ENCODE measurements around the gene SPDEF. TPM values are rescaled to one million over a fixed set of nuclear protein-coding genes. Genes with fewer than 3 reads are reported as not detected.

SPDEF gene
- total RNA-seq, 1 donor from 2014 or later = not detected

DNA sequence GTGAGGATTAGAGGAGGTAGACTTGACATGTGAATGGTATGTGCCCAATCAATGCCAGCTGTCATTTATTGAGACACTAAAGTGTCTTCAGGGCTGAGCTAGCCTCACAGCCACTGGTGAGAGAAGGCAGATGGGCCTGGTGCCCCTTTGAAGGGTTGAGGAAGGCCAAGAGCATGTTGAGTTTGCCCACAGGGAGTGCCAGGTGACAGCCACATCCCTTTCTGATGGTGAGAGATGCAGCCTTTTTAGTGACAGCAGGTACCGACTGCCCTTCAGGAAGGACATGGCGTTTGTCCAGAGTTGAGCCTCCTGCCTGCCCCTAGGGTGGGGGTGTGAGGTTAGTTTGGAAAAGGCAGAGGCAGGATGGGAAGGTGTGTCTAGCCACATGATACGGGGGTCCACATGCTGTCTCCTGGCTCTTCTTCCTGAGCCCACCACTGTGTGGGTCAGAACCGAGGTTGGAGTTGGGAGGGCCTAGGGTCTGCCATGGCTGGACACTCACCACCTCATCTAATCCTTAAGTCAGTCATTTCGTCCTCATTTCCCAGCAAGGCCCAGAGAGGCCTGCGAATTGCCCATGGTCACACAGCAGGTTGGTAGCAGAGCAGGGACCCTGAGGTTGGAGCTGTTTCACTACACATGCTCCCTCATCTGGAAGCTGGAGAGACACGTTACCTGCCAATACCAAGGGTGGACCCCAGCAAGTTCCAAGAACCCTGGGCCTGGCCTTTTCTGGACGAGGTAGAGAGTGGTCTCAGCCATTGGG, 32.5 kb downstream of the SPDEF start:
- H3K27ac Mint-ChIP-seq = peak overlapping the region; percentile 16
- H3K27me3 Mint-ChIP-seq (ENCODE audit: insufficient read depth, low read depth) = peaks cover 6% of the 10 kb centered on the region
- H3K36me3 ChIP-seq = no peaks in the 10 kb centered on the region
- no peaks in the 10 kb centered on the region for H3K79me2 ChIP-seq (ENCODE audit: low read depth)
- peaks cover 10% of the 10 kb centered on the region for H3K4me1 ChIP-seq
- H3K27ac ChIP-seq = no peak overlapping the region
- peaks cover 8% of the 10 kb centered on the region for H3K4me1 Mint-ChIP-seq
- H3K4me3 Mint-ChIP-seq = no peak overlapping the region
- H3K4me2 ChIP-seq = no peak overlapping the region
- DNase-seq (ENCODE audit: low spot score) = no peak
- no peak for TF ChIP-seq CTCF (IDR thresholded peaks at IDR 0.05)
- TF ChIP-seq EZH2phosphoT487 (IDR thresholded peaks at IDR 0.05) = no peak
- no peak for TF ChIP-seq EZH2 (IDR thresholded peaks at IDR 0.05)
- H3K9me3 ChIP-seq (ENCODE audit: low read depth) = no peaks in the 10 kb centered on the region
- H3K9me3 Mint-ChIP-seq = no peaks in the 10 kb centered on the region
- H2AFZ ChIP-seq (replicated peaks) = no peak overlapping the region
- H3F3A ChIP-seq (ENCODE audit: low read depth) = peaks cover 3% of the 10 kb centered on the region
- no peaks in the 10 kb centered on the region for H4K20me1 ChIP-seq (ENCODE audit: low read depth)
- no peaks in the 10 kb centered on the region for H3K36me3 Mint-ChIP-seq
- no peak overlapping the region for H3K4me3 ChIP-seq
- H3K9ac ChIP-seq = no peak overlapping the region
- H3K27me3 ChIP-seq = no peaks in the 10 kb centered on the region

DNA sequence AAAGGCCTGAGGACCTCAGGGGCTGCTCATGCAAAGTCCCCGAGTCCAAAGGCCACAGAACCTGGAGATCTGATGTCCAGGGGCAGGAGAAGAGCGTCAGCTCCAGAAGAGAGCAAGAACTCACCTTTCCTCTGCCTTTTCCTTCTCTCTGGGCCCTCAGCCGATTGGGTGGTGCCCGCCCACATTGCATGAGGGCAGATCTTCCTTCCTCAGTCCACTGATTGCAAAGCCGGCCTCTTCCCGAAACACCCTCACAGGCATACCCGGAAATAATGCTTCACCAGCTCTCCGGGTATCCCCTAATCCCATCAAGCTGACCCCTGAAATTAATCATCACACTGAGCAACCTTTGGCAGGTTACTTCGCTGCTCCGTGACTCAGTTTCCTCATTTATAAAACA, 33.4 kb downstream of the SPDEF start:
- no peak overlapping the region for H2AFZ ChIP-seq (replicated peaks)
- no peaks in the 10 kb centered on the region for H3K79me2 ChIP-seq (ENCODE audit: low read depth)
- no peaks in the 10 kb centered on the region for H3K27me3 ChIP-seq
- no peak for TF ChIP-seq EZH2 (IDR thresholded peaks at IDR 0.05)
- no peak for TF ChIP-seq EZH2phosphoT487 (IDR thresholded peaks at IDR 0.05)
- TF ChIP-seq CTCF (IDR thresholded peaks at IDR 0.05) = no peak
- H3K4me3 Mint-ChIP-seq = no peak overlapping the region
- peaks cover 2% of the 10 kb centered on the region for H3F3A ChIP-seq (ENCODE audit: low read depth)
- H3K4me1 ChIP-seq = peaks cover 10% of the 10 kb centered on the region
- H3K27ac Mint-ChIP-seq = peak overlapping the region; percentile 16
- DNase-seq (ENCODE audit: low spot score) = no peak
- H3K4me1 Mint-ChIP-seq = peaks cover 8% of the 10 kb centered on the region
- no peak overlapping the region for H3K4me2 ChIP-seq
- no peaks in the 10 kb centered on the region for H3K36me3 ChIP-seq
- H3K36me3 Mint-ChIP-seq = no peaks in the 10 kb centered on the region
- peaks cover 4% of the 10 kb centered on the region for H3K27me3 Mint-ChIP-seq (ENCODE audit: insufficient read depth, low read depth)
- no peak overlapping the region for H3K4me3 ChIP-seq
- H3K9ac ChIP-seq = no peak overlapping the region
- no peaks in the 10 kb centered on the region for H4K20me1 ChIP-seq (ENCODE audit: low read depth)
- no peaks in the 10 kb centered on the region for H3K9me3 ChIP-seq (ENCODE audit: low read depth)
- H3K27ac ChIP-seq = no peak overlapping the region
- no peaks in the 10 kb centered on the region for H3K9me3 Mint-ChIP-seq

GRCh38 chr6:34521463-34522285, 34.5 kb downstream of the SPDEF start:
- H3K36me3 ChIP-seq = no peaks in the 10 kb centered on the region
- no peak overlapping the region for H2AFZ ChIP-seq (replicated peaks)
- H3K4me1 Mint-ChIP-seq = peaks cover 6% of the 10 kb centered on the region
- no peaks in the 10 kb centered on the region for H3F3A ChIP-seq (ENCODE audit: low read depth)
- no peaks in the 10 kb centered on the region for H3K36me3 Mint-ChIP-seq
- H3K27me3 Mint-ChIP-seq (ENCODE audit: insufficient read depth, low read depth) = peaks cover 4% of the 10 kb centered on the region
- H3K4me1 ChIP-seq = peaks cover 8% of the 10 kb centered on the region
- no peak overlapping the region for H3K27ac ChIP-seq
- H4K20me1 ChIP-seq (ENCODE audit: low read depth) = no peaks in the 10 kb centered on the region
- no peak overlapping the region for H3K4me2 ChIP-seq
- no peak overlapping the region for H3K4me3 ChIP-seq
- no peak for DNase-seq (ENCODE audit: low spot score)
- H3K9ac ChIP-seq = no peak overlapping the region
- no peaks in the 10 kb centered on the region for H3K9me3 ChIP-seq (ENCODE audit: low read depth)
- no peak overlapping the region for H3K27ac Mint-ChIP-seq
- H3K79me2 ChIP-seq (ENCODE audit: low read depth) = no peaks in the 10 kb centered on the region
- TF ChIP-seq CTCF (IDR thresholded peaks at IDR 0.05) (no peak), EZH2phosphoT487 (IDR thresholded peaks at IDR 0.05) (no peak), EZH2 (IDR thresholded peaks at IDR 0.05) (no peak)
- no peaks in the 10 kb centered on the region for H3K27me3 ChIP-seq
- no peaks in the 10 kb centered on the region for H3K9me3 Mint-ChIP-seq
- H3K4me3 Mint-ChIP-seq = no peak overlapping the region
